K562 (cell line): ENCODE measurements around the gene DLGAP1.

Source experiments
- KDM1A ChIP-seq, 2 experiments: fragments of 450-650 bp; IDR thresholded peaks; 2 replicates each; pipeline ENCODE4 v1.6.1; 2016; ENCODE audit warnings: mild to moderate bottlenecking in 2 of 2
- RCOR1 ChIP-seq, 2 experiments: IDR thresholded peaks; 2 replicates each; pipeline ENCODE4 v1.6.1; 2012; ENCODE audit warnings: low read depth in 2 of 2, low read length in 2 of 2, borderline replicate concordance in 1 of 2, improper control_type of control experiment in 1 of 2
- ZNF140 ChIP-seq: fragments of 250-450 bp; sonication (Bioruptor Pico); IDR thresholded peaks from 2 replicates; pipeline ENCODE4 v1.8.0; 2021; ENCODE audit warnings: moderate library complexity, mild to moderate bottlenecking, inconsistent platforms

GRCh38 chr18:4068552-4069158 lies 386.5 kb downstream of the DLGAP1 start:
- TF ChIP-seq KDM1A (IDR thresholded peaks at IDR 0.05) (no peak), RCOR1 (IDR thresholded peaks at IDR 0.05; ENCODE audit: borderline replicate concordance in 1 of 2, low read depth in 2 of 2, low read length in 2 of 2) (no peak), ZNF140 (CRISPR knock-in tag) (no peak)
